BLaER1 (cell line): Measurements from ENCODE around the gene IFRD2.
"Not testable (repeated sequence)": the region's sequence is repeated elsewhere in the genome, so short reads cannot be mapped to it uniquely, and the experiment has no call there.

Experiments used
- H3K27ac ChIP-seq: shearing (Covaris generic); formaldehyde crosslinking; 2 replicates; pipeline ENCODE4 v1.8.1; 2022
- H3K27me3 ChIP-seq: shearing (Covaris generic); formaldehyde crosslinking; 2 replicates; pipeline ENCODE4 v1.8.1; 2022
- H3K36me3 ChIP-seq: shearing (Covaris generic); formaldehyde crosslinking; 2 replicates; pipeline ENCODE4 v1.8.1; 2022
- H3K4me1 ChIP-seq: shearing (Covaris generic); formaldehyde crosslinking; 2 replicates; pipeline ENCODE4 v1.8.1; 2022
- H3K4me2 ChIP-seq: shearing (Covaris generic); formaldehyde crosslinking; 2 replicates; pipeline ENCODE4 v1.8.1; 2022
- H3K4me3 ChIP-seq: shearing (Covaris generic); formaldehyde crosslinking; 2 replicates; pipeline ENCODE4 v1.8.1; 2022
- H3K9ac ChIP-seq: shearing (Covaris generic); formaldehyde crosslinking; 2 replicates; pipeline ENCODE4 v1.8.1; 2022
- H3K9me3 ChIP-seq: shearing (Covaris generic); formaldehyde crosslinking; 2 replicates; pipeline ENCODE4 v1.8.1; 2022
- H4K20me1 ChIP-seq: shearing (Covaris generic); formaldehyde crosslinking; 2 replicates; pipeline ENCODE4 v1.8.1; 2022
- Cebpa-rat ChIP-seq: shearing (Covaris generic); IDR thresholded peaks from 2 replicates; pipeline ENCODE4 v1.8.1; 2022

IFRD2 gene

DNA sequence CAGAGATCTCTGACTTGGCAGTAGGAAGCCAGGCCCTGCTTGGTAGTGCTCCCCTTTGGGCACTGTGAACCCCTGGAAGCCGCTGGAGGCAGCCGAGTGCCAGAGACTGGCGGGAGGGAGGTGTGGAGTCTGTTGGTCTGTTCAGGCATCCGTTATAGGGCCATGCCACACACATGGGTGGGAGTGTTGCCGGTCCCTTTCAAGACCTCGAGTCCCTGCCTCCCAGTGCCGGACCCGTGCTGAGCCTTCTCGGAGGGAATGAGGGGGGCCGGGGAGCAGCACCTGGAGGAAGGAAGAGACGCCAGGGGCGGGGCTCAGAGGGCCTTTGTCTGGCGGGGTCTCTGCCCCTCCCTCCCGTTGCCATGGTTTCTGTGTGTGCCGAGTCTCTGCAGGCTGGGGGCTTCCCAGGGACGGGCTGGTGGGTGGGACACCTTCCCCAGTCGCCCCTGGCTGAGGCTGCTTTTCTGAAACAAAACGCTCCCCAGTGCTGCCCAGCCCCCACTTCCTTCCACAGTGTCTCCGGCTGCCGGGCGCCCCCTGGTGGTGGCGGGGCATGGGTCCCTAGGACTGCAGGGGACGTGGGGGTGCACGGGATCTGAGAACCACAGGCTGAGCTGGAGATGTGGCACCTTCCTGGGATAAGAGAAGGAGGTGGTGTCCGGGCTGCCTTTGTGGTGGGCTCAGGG, 46.3 kb downstream of the IFRD2 start:
- peaks cover 52% of the 10 kb centered on the region for H3K36me3 ChIP-seq
- peaks cover 84% of the 10 kb centered on the region for H4K20me1 ChIP-seq
- H3K27me3 ChIP-seq = no peaks in the 10 kb centered on the region
- TF ChIP-seq Cebpa-rat = no peak
- H3K4me1 ChIP-seq = peaks cover 96% of the 10 kb centered on the region
- H3K27ac ChIP-seq = peak overlapping the region; percentile 91
- peak overlapping the region; percentile 80 for H3K9ac ChIP-seq
- no peaks in the 10 kb centered on the region for H3K9me3 ChIP-seq
- peak overlapping the region; percentile 93 for H3K4me2 ChIP-seq
- H3K4me3 ChIP-seq = peak overlapping the region; percentile 64

DNA sequence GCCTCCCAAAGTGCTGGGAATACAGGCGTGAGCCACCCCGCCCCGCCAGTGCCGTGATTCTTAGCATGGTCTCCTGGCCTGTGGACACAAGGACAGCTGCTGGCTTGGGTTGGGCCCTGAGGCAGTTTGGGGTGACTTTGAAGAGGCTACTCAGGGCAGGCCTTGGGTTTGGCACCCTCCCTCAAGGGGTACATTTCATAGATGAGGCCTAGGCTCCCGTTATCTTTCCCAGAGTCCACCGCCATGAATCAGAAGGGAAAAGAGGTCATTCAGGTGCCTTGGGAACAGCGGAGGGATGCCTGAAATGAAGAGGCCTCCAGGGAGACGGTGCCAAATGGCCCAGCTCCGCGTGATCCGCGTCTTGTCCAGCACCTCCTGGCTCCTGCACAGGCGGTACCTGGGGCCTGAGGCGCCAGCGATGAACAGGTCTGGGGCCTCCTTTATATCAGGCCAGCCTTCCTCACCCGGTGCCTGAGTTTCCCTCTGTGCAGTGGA, 46.9 kb downstream of the IFRD2 start:
- H3K27me3 ChIP-seq = no peaks in the 10 kb centered on the region
- H3K9ac ChIP-seq = peak overlapping the region; percentile 80
- H3K36me3 ChIP-seq = peaks cover 47% of the 10 kb centered on the region
- peaks cover 100% of the 10 kb centered on the region for H3K4me1 ChIP-seq
- H3K27ac ChIP-seq = peak overlapping the region; percentile 91
- H3K4me2 ChIP-seq = peak overlapping the region; percentile 93
- no peaks in the 10 kb centered on the region for H3K9me3 ChIP-seq
- H4K20me1 ChIP-seq = peaks cover 84% of the 10 kb centered on the region
- no peak for TF ChIP-seq Cebpa-rat
- peak overlapping the region; percentile 64 for H3K4me3 ChIP-seq

DNA sequence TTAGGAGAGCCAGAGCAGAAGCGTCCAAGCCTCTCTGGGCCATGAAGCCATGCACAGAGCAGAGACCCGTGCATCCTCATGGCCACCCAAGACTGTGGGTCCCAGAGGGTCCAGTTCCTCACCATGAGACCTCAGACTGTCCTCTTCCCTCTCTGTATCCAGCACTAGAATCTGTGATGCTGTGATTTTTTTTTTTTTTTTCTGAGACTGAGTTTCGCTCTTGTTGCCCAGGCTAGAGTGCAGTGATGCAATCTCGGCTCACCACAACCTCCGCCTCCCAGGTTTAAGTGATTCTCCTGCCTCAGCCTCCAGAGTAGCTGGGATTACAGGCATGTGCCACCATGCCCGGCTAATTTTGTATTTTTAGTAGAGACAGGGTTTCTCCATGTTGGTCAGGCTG, 47.4 kb downstream of the IFRD2 start:
- Histone ChIP-seq H3K9ac (peak overlapping the region; percentile 80; the same call in 1 of the 2 replicates), H4K20me1 (peaks cover 84% of the 10 kb centered on the region), H3K36me3 (peaks cover 47% of the 10 kb centered on the region), H3K4me1 (peaks cover 100% of the 10 kb centered on the region), H3K27ac (peak overlapping the region; percentile 91), H3K4me2 (peak overlapping the region; percentile 93)
- not testable (repeated sequence) for H3K9me3 ChIP-seq, H3K4me3 ChIP-seq, H3K27me3 ChIP-seq
- TF ChIP-seq Cebpa-rat = peak; percentile 44; the same call in 1 of the 2 replicates

DNA sequence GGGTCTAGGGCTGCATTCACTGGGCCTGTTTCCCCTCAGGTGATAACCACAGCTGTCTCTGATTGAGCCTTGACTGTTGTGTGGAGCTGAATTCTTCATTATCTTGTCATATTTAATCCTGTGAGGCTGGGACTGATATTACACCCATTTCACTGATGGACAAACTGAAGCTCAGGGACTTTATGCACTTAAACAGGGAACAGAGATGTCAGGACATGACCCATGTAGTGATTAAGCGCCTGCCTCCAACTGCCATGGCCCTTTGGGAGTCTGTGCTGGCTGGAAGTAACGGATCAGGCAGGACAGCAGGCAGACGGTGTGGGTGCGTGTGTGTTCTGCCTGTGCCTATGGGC, 48.7 kb downstream of the IFRD2 start:
- no peak for TF ChIP-seq Cebpa-rat
- no peaks in the 10 kb centered on the region for H3K27me3 ChIP-seq
- H3K9ac ChIP-seq = peak overlapping the region; percentile 74
- H4K20me1 ChIP-seq = peaks cover 84% of the 10 kb centered on the region
- H3K27ac ChIP-seq = peak overlapping the region; percentile 92
- H3K4me2 ChIP-seq = peak overlapping the region; percentile 93
- no peak overlapping the region for H3K4me3 ChIP-seq
- H3K9me3 ChIP-seq = no peaks in the 10 kb centered on the region
- H3K36me3 ChIP-seq = peaks cover 47% of the 10 kb centered on the region
- peaks cover 100% of the 10 kb centered on the region for H3K4me1 ChIP-seq

DNA sequence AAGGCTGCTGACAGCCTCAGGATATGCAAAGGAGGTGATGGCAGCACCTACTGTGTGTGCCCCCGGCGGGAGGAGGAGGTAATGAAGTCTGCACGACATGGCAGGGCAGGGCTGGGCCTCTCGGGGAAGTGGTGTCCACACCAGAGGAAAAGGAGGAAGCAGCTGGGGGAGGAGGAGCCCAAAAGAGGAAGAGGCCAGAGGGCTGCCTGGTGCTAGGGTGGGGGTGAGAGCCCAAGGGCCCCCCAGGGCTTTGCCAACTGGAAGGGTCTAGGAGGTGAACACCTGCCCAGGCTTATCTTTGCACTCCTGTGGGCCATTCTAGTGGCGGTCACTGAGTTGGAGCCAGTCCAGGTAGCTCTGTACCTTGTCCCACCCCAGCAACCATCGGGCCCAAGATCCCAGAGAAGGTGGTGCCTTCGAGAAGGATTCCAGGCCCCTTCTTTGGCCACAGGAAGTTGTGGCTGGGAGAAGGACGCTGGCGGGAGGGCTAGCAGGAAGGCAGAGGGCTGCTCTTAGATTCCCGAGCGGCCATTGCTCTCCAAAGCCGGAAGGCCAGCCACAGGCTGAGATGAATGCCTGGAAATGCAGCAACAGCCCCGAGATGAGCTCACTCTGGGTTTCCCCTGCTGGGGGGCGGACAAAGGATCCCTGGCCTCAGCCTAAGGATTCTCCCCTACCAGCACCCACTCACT, 49.2 kb downstream of the IFRD2 start:
- peak overlapping the region; percentile 93 for H3K4me2 ChIP-seq
- no peak for TF ChIP-seq Cebpa-rat
- peak overlapping the region; percentile 74 for H3K9ac ChIP-seq
- peaks cover 84% of the 10 kb centered on the region for H4K20me1 ChIP-seq
- peaks cover 100% of the 10 kb centered on the region for H3K4me1 ChIP-seq
- peak overlapping the region; percentile 92 for H3K27ac ChIP-seq
- no peaks in the 10 kb centered on the region for H3K9me3 ChIP-seq
- peaks cover 43% of the 10 kb centered on the region for H3K36me3 ChIP-seq
- H3K27me3 ChIP-seq = no peaks in the 10 kb centered on the region
- peak overlapping the region; percentile 45; the same call in 1 of the 2 replicates for H3K4me3 ChIP-seq

DNA sequence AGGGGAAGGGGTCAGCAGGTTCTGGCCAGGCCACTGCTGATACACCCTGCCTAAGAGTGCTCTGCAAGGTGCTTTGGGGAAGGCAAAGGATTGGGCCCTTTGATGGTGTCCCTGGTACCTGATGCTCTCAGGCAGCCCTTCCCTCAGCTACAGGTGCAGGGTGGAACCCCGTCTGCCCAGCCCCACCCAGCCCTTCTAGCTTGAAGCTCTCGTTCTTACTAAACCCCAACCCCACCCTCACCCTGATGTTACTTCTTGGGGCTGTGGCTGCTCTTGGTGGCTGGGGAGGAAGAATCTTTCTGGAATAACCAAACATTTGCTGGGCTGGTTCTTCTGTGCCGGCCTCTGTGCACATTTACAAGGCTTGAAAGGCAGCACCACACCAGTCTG, 49.9 kb downstream of the IFRD2 start:
- Histone ChIP-seq H3K27ac (peak overlapping the region; percentile 92), H4K20me1 (peaks cover 84% of the 10 kb centered on the region), H3K27me3 (no peaks in the 10 kb centered on the region), H3K4me1 (peaks cover 93% of the 10 kb centered on the region), H3K36me3 (peaks cover 36% of the 10 kb centered on the region), H3K4me2 (peak overlapping the region; percentile 93), H3K4me3 (peak overlapping the region; percentile 45; the same call in 1 of the 2 replicates), H3K9me3 (no peaks in the 10 kb centered on the region), H3K9ac (peak overlapping the region; percentile 74)
- TF ChIP-seq Cebpa-rat = no peak

DNA sequence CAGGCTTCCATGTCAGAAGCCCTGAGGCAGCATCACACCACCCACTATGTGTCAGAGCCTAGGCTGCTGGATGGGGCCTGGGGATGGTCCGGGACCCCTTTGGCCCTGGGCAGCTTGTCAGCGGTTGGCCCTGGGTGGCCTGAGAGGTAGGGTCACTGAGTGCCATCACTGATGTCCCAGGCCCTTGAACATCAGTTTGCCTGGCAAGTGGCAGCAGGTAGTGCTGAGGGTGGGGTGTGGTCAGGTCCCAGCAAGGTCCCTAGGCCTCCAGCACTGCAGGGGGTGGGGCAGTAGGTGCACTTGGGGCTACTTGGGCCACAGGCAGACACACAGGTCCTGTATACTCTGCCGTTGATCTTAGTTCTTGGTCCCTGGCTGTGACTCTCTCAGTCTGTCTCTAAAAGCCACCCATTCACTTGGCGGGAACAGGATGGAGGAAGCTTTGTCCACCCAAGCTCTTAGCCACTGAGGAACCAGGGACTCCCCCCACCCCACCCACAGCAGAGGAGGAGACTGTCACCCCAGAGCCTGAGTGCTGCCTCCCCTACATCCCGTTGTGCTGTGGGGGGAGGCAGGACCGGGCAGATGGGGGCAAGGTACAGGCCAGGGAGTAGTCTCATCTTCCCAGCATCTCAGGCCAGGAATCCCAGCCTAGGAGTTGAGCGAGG, 50.4 kb downstream of the IFRD2 start:
- TF ChIP-seq Cebpa-rat = no peak
- peaks cover 88% of the 10 kb centered on the region for H3K4me1 ChIP-seq
- H4K20me1 ChIP-seq = peaks cover 84% of the 10 kb centered on the region
- peak overlapping the region; percentile 45; the same call in 1 of the 2 replicates for H3K4me3 ChIP-seq
- no peaks in the 10 kb centered on the region for H3K27me3 ChIP-seq
- H3K27ac ChIP-seq = peak overlapping the region; percentile 92
- H3K4me2 ChIP-seq = peak overlapping the region; percentile 93
- peaks cover 32% of the 10 kb centered on the region for H3K36me3 ChIP-seq
- no peaks in the 10 kb centered on the region for H3K9me3 ChIP-seq
- H3K9ac ChIP-seq = peak overlapping the region; percentile 74

DNA sequence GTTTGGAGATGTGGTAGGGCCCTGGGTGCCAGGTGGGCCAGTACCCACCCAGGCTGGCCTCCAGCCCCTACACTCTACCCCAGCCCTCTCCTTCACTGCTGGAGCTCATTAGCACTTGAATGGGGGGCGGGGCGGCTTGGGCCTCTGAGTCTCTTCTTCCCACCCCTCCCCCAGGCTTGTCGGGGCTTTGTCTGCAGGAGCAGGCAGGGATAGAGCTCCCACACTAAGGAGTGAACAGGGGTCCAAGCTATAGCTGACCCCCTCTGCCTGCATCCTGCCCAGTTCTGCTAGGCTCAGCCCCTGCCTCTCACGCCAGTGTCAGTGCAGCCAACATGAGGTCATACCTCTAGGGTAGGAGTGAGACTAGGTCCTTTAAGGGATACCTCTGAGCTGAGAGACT, 51.1 kb downstream of the IFRD2 start:
- Histone ChIP-seq H3K27me3 (no peaks in the 10 kb centered on the region), H3K4me2 (peak overlapping the region; percentile 93), H3K36me3 (peaks cover 32% of the 10 kb centered on the region), H3K9me3 (no peaks in the 10 kb centered on the region), H3K27ac (peak overlapping the region; percentile 92), H3K9ac (peak overlapping the region; percentile 74), H3K4me1 (peaks cover 81% of the 10 kb centered on the region), H3K4me3 (no peak overlapping the region; the same call in 1 of the 2 replicates), H4K20me1 (peaks cover 85% of the 10 kb centered on the region)
- TF ChIP-seq Cebpa-rat = no peak

DNA sequence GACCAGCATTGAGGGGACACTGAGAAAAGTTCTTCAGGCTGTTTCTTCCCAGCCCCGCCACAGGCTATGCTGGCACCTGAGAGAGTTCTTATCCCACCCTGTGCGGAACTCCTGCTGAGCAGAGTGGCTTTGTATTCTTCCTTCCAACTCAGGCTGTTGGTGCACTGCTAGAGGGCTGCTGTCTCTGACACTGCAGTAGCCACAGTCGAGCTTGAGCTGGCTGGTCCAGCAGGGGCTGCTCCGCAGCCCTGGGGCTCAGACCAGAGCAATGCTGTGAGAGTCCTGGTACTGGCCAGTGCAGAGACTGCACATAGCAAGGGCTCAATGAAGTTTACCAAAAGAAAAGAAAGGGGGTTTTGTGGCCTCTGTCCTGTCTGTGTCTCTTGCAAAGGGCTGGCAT, 52.6 kb downstream of the IFRD2 start:
- peak overlapping the region; percentile 97 for H3K9ac ChIP-seq
- peak overlapping the region; percentile 93 for H3K4me2 ChIP-seq
- peaks cover 31% of the 10 kb centered on the region for H3K36me3 ChIP-seq
- peaks cover 75% of the 10 kb centered on the region for H3K4me1 ChIP-seq
- TF ChIP-seq Cebpa-rat = no peak
- no peaks in the 10 kb centered on the region for H3K9me3 ChIP-seq
- peaks cover 83% of the 10 kb centered on the region for H4K20me1 ChIP-seq
- peak overlapping the region; percentile 92 for H3K27ac ChIP-seq
- no peaks in the 10 kb centered on the region for H3K27me3 ChIP-seq
- no peak overlapping the region for H3K4me3 ChIP-seq

DNA sequence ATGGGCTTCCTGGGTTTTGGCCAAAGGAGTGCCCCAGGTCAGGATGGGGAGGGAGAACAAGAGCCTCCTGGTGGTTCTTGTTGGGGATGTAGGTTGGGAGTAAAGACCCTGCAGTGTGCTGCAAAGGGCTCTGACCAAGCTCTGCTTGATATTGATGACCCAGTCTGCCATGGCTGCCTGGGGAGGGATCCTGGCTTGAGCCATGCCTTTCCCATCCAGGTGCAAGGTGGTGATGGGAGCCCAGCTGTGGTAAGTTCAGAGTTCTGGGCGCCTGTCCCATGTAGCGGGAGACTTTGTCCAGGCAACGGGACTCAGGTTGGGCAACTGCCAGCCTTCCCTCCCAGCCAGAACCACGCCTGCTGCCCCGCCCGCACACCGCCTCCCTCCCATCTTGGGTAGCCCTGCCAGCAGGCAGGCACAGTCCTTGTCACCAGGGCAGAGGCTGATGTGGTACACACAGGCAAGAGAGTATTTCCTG, 53.6 kb downstream of the IFRD2 start:
- Histone ChIP-seq H4K20me1 (peaks cover 75% of the 10 kb centered on the region), H3K9ac (peak overlapping the region; percentile 97), H3K4me2 (peak overlapping the region; percentile 93), H3K9me3 (no peaks in the 10 kb centered on the region), H3K4me1 (peaks cover 73% of the 10 kb centered on the region), H3K27ac (peak overlapping the region; percentile 92), H3K4me3 (peak overlapping the region; percentile 100), H3K36me3 (peaks cover 25% of the 10 kb centered on the region), H3K27me3 (no peaks in the 10 kb centered on the region)
- no peak for TF ChIP-seq Cebpa-rat
